Measurements from ENCODE around the gene IL12B.
"Not testable (repeated sequence)": the region's sequence is repeated elsewhere in the genome, so short reads cannot be mapped to it uniquely, and the experiment has no call there.

IL12B gene

GRCh38 chr5:159290741-159291140 lies 39.5 kb downstream of the IL12B start:
- DNase-seq, result no peak

DNA sequence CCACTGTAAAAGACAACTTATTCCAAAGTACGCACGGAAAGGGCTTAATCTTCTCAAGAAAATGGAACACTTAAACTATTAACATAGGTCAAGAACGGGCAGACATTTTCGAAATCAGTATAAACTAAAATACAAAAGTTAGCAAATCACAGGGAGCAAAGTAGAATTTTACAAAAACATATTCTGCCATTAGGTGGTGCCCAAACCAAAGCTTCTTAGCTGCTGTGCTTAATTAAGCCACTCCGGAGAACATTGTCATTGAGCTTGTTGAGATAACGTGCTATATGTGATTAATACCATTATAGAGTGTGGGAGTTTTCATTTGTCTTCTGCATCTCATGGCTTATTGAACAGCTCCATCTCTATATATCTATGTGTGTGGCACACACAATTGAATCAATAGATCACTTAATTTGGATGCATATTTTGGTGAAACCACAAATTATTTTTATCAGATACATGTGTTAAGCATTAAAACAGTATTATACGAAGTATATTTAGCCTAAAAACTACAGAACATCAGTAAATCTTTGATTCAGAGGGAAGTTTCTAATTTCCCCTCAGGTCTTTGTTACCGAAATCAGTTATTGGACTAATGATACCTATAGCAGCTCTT lies 43.8 kb downstream of the IL12B start:
- peak; percentile 37 to 59 (median 44) for DNase-seq

DNA sequence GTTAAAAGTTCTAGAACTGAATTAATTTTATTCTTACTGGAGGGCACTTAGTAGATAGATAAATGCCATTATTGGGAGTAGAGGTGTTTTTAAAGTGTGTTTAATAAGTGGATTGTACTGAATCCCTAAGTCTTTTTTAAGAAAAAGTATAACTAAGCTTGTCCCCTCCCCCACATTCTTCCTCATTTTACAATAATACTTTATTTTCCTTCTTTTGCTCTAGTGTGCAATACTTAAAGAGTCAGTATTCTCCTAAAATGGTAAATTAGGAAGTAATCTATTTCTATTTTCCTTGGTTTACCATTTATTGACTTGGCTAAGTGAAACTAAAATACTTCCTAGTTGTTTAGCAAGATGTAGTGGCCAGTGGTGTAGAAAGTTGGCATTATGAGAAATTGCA lies 55.6 kb downstream of the IL12B start:
- peak in 3 of 4 experiments; percentile 6 to 61 (median 37) for DNase-seq

DNA sequence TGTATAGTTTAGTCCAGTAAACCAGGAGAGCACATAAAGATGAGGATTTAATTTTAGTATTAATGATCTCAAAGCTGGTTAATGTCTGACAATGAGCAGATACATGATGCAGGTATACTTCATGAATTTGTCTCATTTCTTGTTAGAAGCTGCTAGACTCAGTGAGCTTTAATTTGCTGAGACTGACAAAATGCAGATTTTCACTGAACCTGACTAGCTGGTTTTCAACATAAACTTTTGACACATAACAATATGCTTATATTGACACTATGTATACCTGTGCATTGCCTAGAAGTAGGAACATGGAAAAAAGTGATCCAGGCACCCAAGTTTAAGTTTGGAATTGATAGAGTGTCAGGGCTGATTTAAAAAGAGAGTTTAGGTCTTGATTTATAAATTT lies 56.4 kb downstream of the IL12B start:
- DNase-seq, result no peak

GRCh38 chr5:159269723-159270122 lies 60.6 kb downstream of the IL12B start:
- no peak for DNase-seq

GRCh38 chr5:159266764-159267163 lies 63.5 kb downstream of the IL12B start:
- not testable (repeated sequence) for DNase-seq
